NOMO-1 (cell line): ENCODE results near the gene FBXO21.

Experiments
- DNase-seq, 2 experiments: peaks; one replicate each; lab custom pipeline; 2025; ENCODE audit not compliant: unreplicated experiment in 2 of 2; lab: John Stamatoyannopoulos, UW

FBXO21 gene

GRCh38 chr12:117166107-117166506 lies 24.2 kb downstream of the FBXO21 start:
- no peak for DNase-seq

- DNase-seq, result no peak
These were observed 24.9 kb downstream of the FBXO21 start for GRCh38 chr12:117165342-117165741.

GRCh38 chr12:117162633-117163032 lies 27.6 kb downstream of the FBXO21 start:
- no peak for DNase-seq

- DNase-seq, result no peak
These were observed 28.1 kb downstream of the FBXO21 start for GRCh38 chr12:117162167-117162539.

DNA sequence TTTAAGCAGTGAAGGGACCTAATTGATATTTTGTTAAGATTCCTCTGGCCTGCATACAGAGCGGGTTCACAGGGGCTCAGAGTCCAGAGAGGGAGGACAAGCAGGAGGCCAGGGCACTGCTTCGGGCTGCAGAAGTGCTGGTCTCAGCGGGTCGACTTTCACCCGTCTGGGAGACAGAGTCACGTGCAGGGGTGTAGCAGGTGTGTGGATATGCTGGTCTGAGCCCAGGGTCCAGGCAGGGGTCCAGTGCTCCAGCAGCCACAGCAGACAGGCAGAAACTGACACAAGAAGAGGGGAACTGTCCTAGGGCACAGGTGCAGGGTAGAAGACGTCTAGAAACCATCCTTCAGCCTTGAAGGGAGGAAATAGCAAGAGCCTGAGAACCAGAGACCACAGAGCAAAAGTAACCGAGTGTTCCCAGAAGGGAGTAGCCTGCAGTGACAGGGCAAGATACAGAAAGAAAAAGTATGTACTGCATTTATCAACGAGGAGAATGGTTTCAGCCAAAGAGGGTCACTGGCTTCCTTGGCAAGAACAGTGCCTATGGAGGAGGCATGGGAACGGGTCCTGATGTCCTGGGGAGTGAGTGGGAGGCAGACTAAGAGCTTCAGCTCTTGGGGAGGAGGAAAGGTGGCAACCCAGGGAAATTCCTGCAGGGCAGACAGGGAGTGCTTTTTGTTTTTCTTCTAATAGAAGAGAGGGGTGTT lies 28.7 kb downstream of the FBXO21 start:
- DNase-seq, result no peak

- no peak for DNase-seq
These were observed 30.6 kb downstream of the FBXO21 start for GRCh38 chr12:117159674-117160073.

GRCh38 chr12:117158911-117159553 lies 31.2 kb downstream of the FBXO21 start:
- DNase-seq, result no peak

GRCh38 chr12:117158096-117158495 lies 32.2 kb downstream of the FBXO21 start:
- no peak for DNase-seq

DNA sequence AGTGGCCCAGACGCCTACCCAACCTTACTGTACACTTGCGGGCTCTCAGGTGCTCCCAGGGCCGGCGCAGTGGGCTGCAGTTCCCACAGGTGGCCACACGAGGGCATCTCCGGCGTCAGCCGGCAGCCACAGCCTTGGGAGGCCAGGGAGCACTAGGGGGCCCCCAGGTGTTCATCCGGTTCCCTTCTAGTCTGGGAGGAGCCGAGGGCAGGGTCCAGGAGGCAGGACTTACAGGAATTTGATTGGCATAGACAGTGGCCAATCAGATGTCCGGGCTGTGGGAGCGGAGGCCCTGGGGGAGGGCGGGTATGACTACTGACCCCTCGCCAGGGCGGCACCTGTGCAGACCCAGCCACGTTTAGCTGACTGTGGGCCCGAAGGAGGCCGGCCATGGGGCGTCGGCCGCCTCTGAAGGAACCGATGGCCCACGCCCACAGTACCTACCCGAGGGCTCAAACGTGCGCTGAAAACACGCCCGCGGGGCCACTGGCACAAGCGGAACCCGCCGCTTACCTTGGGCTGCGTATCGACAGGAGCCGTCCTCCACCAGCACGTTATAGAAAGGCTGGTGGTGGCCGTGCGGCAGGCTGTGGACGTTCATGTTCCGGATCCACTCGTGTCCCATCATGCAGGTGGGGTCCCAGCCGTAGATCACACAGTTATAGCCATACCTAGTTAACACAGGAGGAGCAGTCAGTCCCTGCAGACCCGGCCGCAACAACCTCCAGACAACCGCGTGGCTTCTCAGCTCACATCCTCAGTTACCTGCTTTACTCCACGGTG lies 34.8 kb downstream of the FBXO21 start:
- peak in 1 of 2 experiments; percentile 9 for DNase-seq

GRCh38 chr12:117152793-117153775 lies 37.2 kb downstream of the FBXO21 start:
- no peak for DNase-seq

DNA sequence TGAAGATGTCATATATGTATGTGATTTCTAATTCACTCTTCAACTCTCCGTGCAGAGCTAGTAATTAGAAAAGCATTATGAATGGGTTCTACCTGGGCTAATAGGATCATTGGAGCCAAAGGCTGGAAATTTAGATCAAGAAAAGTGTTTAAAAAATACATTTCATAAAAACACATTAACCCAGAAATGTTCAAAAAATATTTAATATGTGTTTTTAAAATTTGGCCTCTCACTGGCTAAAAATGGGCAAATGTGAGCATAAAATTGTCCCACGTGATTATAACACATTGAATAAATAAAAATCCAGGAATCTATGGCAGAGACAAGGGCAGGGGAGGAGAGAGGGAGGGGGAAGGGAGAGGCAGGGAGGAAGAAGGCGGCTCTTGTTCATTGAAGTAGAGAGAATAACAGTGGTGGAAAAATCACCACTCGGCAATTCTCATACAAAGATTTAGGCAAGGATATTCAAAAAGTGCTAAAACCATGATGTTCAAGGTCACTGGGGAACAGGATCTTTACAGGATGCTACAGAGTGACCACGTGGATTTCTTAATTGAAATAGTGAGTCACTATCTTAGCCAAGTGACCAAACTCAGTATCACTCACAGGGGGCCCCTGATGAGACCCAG lies 38.8 kb downstream of the FBXO21 start:
- DNase-seq, result no peak

GRCh38 chr12:117149431-117149830 lies 40.8 kb downstream of the FBXO21 start:
- DNase-seq, result no peak

GRCh38 chr12:117148642-117149041 lies 41.6 kb downstream of the FBXO21 start:
- DNase-seq, result no peak

GRCh38 chr12:117147639-117148038 lies 42.6 kb downstream of the FBXO21 start:
- DNase-seq, result no peak

- no peak for DNase-seq
These were observed 44.6 kb downstream of the FBXO21 start for GRCh38 chr12:117145597-117146154.

DNA sequence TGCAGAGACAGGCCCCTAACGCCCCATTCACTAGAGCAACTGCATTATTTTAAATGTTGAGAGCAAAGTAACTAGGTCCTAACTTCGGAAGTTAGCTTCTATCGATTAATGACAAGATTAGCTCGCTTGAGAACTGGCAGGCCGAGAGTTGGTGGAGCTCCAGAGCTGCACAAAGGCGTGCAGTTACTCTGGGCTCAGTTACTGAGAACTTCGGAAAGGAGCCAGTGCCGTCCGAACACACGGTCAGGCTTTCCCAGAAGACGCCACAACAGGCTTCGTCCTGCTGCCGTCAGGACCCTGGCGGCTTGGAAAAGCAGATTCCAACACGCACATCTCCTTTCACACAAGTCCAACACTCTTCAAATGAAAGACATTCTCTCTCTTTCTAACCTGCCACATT lies 45.7 kb downstream of the FBXO21 start:
- no peak for DNase-seq

DNA sequence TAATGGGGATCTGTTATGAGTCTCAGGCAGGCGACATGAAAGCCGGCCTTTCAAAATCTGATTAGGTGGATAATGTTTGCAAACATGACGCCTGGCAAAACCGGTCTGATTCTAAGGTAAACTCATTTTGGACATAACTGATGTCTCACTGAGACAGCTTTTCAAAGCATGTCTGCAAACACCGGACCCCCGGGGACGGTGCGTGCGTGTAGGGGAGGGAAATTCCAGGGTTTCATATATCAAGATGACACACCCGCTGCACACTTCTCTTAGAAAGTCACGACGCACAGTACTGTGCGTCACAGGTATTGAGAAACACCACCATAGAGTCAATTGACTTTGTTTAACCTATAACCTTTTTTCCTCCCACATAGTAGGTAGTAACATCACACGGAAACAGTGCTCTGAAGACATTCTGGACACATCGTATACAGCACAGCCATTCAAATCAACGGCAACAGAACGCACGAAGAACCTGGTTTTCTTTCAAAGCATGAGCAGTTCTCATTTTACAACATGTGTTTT lies 47.2 kb downstream of the FBXO21 start:
- DNase-seq, result no peak

DNA sequence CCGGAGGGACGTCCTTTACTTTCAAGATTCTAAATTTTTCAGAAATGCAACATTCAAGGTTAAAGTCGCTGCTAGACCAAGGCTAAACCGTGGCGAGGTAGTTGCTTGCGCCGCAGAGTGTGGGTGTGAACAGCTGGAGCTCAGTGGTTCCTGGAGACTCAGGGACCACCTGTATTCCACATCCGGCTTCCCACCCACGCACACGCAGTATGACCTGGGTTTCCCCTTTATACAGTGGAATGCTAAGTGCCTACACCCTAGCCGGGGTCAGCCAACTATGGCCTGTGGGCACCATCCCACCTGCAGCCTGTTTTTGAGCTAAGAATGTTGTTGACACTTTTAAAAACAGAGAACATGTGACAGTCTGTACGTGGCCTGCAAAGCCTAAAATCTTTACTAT lies 48.2 kb downstream of the FBXO21 start:
- DNase-seq, result no peak

- DNase-seq, result no peak
These were observed 49.0 kb downstream of the FBXO21 start for GRCh38 chr12:117141097-117141898.
